ENCODE measurements around the gene RPRD1A. TPM values are rescaled to one million over a fixed set of nuclear protein-coding genes. Genes with fewer than 3 reads are reported as not detected.

Gene RPRD1A
- total and polyA plus RNA-seq, 2 of the 4 experiments (the other 2 are of a cell fraction) = 23.3 to 27.2 TPM

DNA sequence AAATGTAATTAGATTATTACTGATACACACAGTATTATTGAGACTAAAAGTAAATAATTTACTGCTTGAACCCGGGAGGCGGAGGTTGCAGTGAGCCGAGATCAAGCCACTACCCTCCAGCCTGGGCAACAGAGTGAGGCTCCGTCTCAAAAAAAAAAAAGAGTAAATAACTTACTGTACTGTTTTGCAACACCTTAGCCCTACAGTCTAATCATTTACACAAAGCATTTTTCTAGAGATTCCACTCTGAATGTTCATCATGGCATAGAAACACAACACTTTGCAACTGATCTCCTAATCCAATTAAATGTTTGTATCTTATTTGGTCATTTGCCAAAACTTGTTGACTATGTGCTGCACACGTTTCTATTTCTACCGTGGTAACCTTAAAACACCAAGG is 118.3 kb downstream of the RPRD1A start:
- Histone ChIP-seq H3K23ac (ENCODE audit: low read depth, low read length) (no peak overlapping the region), H3K27me3 (ENCODE audit: control insufficient read depth, insufficient read depth, low read length) (peaks cover 15% of the 10 kb centered on the region), H3K14ac (replicated peaks; ENCODE audit: low read depth, low read length) (no peak overlapping the region), H4K5ac (ENCODE audit: low read depth, low read length) (no peak overlapping the region), H2AK5ac (ENCODE audit: low read depth, low read length) (no peak overlapping the region), H4K20me1 (ENCODE audit: insufficient read depth, low read length) (no peaks in the 10 kb centered on the region), H2BK5ac (ENCODE audit: low read depth, low read length, poor library complexity, severe bottlenecking) (no peak overlapping the region), H2BK120ac (ENCODE audit: low read depth, low read length) (no peak overlapping the region), H3K4ac (ENCODE audit: low read depth, low read length) (no peak overlapping the region), H4K8ac (ENCODE audit: low read depth in 2 of 2, low read length in 2 of 2) (no peak overlapping the region), H2BK15ac (ENCODE audit: low read depth, low read length) (no peak overlapping the region), H3K4me1 (ENCODE audit: control insufficient read depth, insufficient read depth, low read length) (peaks cover 1% of the 10 kb centered on the region; the same call in 1 of the 2 replicates), H3K4me3 (ENCODE audit: insufficient read depth, low read depth, low read length) (no peak overlapping the region), H2AK9ac (replicated peaks; ENCODE audit: low read depth, low read length, poor library complexity) (no peak overlapping the region), H3K79me1 (ENCODE audit: low read depth in 1 of 2, low read length in 2 of 2) (no peaks in the 10 kb centered on the region), H3K56ac (ENCODE audit: extremely low read depth, insufficient read depth, low read length) (no peak overlapping the region), H2BK20ac (ENCODE audit: low read depth, low read length) (no peak overlapping the region), H4K91ac (ENCODE audit: insufficient read depth, low read depth, low read length) (no peak overlapping the region), H3K9ac (ENCODE audit: low read depth, low read length) (no peak overlapping the region), H3K9me3 (ENCODE audit: control insufficient read depth, insufficient read depth, low read length) (no peaks in the 10 kb centered on the region), H3K18ac (ENCODE audit: low read depth, low read length) (no peak overlapping the region), H3K4me2 (ENCODE audit: low read depth, low read length) (no peak overlapping the region), H3K36me3 (ENCODE audit: control insufficient read depth, insufficient read depth, low read length) (no peaks in the 10 kb centered on the region), H2AFZ (replicated peaks; ENCODE audit: low read length, poor library complexity) (no peak overlapping the region), H3K27ac (ENCODE audit: insufficient read depth, low read length) (no peak overlapping the region), H3K9me1 (ENCODE audit: insufficient read depth, low read length) (no peaks in the 10 kb centered on the region)
- DNase-seq = no peak
- intact Hi-C loops (cut with micrococcal nuclease) = no loop called here
- BruUV-seq (replicated peaks) = no TSS peak
- CTCF ChIA-PET = no interaction called here
- in situ Hi-C loops (cut with MboI; ENCODE audit: low sequenced_read_pairs) = loop anchor here (10.0 kb wide), 1 partner anchor 194 kb away; no protein-coding TSS in a partner anchor
- POLR2A ChIA-PET (ENCODE audit: unreplicated experiment) = no interaction called here
- 24% methylated on average over 2 of the region's 6 CpGs; no CpG with 5 or more reads in 1 of the 2 experiments for WGBS, 2 experiments (ENCODE audit: extremely low coverage in 2 of 2, insufficient read length in 1 of 2)
- TF ChIP-seq SMC3 (IDR thresholded peaks at IDR 0.05; ENCODE audit: low read depth, low read length) (no peak), MAFK (IDR thresholded peaks at IDR 0.05; ENCODE audit: low read depth, low read length) (no peak), USF2 (IDR thresholded peaks at IDR 0.05; ENCODE audit: low read depth, low read length) (no peak), ELK1 (IDR thresholded peaks at IDR 0.05; ENCODE audit: borderline replicate concordance, low read depth, low read length) (no peak), NFE2L2 (IDR thresholded peaks at IDR 0.05; ENCODE audit: low read depth, low read length) (no peak), CTCF (conservative IDR thresholded peaks at IDR 0.05; ENCODE audit: low read depth, low read length) (no peak), MXI1 (IDR thresholded peaks at IDR 0.05; ENCODE audit: borderline replicate concordance, low read depth, low read length) (no peak), CEBPB (IDR thresholded peaks at IDR 0.05; ENCODE audit: low read depth, low read length) (no peak), RCOR1 (IDR thresholded peaks at IDR 0.05; ENCODE audit: insufficient replicate concordance, low read length) (no peak), POLR2A (IDR thresholded peaks at IDR 0.05; ENCODE audit: low read depth, low read length) (no peak), RFX5 (IDR thresholded peaks at IDR 0.05; ENCODE audit: low read depth, low read length) (no peak)
- ATAC-seq (ENCODE audit: low read depth) = no peak
- dilution Hi-C loops (cut with HindIII; ENCODE audit: low sequenced_read_pairs, unreplicated experiment) = no loop called here

Data from IMR-90 (cell line).